GM12801 (cell line): Measurements from ENCODE around the gene MFSD8.

ENCODE experiments used
- TF ChIP-seq, protein P1 (sequence below): IDR thresholded peaks from one replicate; pipeline ENCODE4 v1.5.1; 2011; ENCODE audit warnings: control low read depth; ENCODE audit not compliant: insufficient read length; ENCODE audit errors: extremely low read depth

MFSD8 gene

DNA sequence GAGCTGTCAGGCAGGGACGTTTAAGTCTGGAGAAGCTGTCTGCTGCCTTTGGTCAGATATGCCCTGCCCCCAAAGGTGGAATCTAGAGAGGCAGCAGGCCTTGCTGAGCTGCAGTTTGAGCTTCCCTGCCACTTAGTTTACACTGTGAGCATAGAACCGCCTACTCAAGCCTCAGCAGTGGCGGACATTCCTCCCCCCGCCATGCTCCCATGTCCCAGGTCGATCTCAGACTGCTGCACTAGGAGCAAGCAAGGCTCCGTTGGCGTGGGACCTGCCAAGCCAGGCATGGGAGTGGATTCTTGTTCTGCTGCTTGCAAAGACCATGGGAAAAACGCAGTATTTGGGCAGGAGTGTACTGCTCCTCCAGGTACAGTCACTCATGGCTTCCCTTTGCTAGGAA is 59.9 kb downstream of the MFSD8 start:
- TF ChIP-seq, protein P1, sequence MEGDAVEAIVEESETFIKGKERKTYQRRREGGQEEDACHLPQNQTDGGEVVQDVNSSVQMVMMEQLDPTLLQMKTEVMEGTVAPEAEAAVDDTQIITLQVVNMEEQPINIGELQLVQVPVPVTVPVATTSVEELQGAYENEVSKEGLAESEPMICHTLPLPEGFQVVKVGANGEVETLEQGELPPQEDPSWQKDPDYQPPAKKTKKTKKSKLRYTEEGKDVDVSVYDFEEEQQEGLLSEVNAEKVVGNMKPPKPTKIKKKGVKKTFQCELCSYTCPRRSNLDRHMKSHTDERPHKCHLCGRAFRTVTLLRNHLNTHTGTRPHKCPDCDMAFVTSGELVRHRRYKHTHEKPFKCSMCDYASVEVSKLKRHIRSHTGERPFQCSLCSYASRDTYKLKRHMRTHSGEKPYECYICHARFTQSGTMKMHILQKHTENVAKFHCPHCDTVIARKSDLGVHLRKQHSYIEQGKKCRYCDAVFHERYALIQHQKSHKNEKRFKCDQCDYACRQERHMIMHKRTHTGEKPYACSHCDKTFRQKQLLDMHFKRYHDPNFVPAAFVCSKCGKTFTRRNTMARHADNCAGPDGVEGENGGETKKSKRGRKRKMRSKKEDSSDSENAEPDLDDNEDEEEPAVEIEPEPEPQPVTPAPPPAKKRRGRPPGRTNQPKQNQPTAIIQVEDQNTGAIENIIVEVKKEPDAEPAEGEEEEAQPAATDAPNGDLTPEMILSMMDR: no peak

GRCh38 chr4:127896528-127896927 is 68.4 kb downstream of the MFSD8 start:
- TF ChIP-seq, protein P1: no peak

DNA sequence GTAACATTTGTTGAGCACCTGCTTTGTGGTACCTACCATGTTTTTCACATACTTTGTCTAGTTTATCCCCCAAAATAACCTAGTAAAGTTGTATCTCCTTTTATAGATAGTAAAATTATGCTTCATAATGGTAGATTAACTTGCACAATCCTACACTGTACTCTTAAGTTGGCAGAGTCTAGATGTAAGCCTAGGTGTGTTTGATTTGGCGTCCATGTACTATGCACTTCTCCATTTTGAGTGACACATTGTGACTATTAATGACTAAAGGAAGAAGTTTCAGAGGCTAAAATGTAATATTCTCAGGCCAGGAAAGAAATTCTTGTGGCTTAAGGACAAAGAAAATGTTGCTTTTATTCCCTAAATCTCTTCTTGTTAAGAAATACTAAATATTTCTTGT is 68.9 kb downstream of the MFSD8 start:
- TF ChIP-seq, protein P1: no peak

- TF ChIP-seq, protein P1: no peak
Observed at GRCh38 chr4:127889903-127890302, 75.1 kb downstream of the MFSD8 start.

GRCh38 chr4:127888559-127888958 is 76.4 kb downstream of the MFSD8 start:
- TF ChIP-seq, protein P1: no peak

DNA sequence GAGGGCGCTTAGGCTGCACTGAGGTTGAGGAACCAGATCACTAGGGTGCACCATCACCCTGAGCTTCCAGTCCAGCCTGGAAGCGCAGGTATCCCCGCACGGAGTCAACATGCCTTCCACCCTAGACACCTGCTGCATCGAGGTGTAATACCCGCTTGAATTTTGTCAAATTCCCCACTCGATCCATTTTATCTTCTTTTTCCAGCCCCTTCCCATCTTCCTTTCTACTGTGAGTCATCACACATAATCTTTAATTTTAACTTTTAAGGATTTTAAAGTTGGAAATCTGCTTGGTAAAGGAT is 83.5 kb downstream of the MFSD8 start:
- TF ChIP-seq, protein P1: no peak

DNA sequence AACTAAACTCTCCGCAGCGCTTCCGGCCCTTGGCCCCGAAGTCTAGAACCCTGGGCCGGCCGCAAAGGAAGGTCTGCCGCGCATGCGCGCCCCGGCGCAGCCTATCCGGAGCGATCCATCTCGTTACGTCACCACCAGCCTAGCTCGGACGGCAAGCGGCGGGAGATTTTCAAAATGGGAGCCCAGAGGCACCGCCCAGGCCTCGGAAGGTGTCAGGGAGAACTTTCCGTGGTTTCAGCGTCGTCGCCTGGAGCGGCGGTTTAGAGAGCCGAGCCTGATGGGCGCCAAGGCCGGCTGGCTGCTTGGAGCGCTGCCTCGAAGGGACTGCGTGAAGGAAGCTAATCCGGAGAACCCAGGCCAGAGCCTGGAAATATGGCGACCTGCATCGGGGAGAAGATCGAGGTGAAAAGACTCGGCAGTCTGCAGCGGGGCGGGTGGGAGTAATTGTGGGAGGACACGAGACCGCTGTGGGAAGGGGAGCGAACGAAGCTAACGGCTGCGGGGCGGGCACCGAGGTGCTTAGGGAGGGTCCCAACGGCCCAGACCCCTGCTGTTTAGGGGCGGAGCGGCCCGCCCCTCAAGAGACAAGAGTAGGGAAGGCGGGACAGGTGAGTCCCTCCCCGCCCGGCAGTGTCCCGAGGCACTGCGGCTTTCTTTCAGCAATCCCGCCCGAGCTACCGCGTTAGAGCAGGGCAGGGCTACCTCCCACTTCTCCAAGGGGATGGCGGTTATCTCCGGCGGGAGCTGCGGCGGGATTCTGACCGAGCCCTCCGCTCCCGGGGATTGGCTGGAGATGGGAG is 84.0 kb downstream of the MFSD8 start, which contains the start of gene PLK4:
TSS of gene PLK4 (plus strand) at position 131 of the 800 bp plus-strand sequence. CDS start at position 373, 242 bp downstream.
- TF ChIP-seq, protein P1: no peak

DNA sequence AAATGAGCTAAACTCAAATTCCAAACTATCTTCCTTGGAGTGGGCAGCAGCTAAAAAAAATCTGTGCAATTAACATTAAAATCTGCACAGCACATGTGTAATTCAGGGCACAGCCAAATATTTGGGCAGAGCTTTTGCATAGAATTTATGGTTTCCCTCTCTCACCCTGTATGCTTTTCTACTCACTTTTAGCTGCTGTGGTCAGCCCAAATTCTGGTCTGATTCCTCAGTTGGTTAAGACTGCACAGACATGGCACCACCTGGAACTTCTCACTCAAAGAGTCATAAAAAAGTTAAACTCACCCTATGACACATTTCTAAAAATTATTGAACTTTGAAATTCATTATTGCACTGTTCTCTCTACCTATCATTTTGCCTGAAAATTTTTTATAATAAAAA is 89.2 kb downstream of the MFSD8 start:
- TF ChIP-seq, protein P1: no peak
